Measurements from ENCODE around the gene ACTL6B.

Gene ACTL6B

DNA sequence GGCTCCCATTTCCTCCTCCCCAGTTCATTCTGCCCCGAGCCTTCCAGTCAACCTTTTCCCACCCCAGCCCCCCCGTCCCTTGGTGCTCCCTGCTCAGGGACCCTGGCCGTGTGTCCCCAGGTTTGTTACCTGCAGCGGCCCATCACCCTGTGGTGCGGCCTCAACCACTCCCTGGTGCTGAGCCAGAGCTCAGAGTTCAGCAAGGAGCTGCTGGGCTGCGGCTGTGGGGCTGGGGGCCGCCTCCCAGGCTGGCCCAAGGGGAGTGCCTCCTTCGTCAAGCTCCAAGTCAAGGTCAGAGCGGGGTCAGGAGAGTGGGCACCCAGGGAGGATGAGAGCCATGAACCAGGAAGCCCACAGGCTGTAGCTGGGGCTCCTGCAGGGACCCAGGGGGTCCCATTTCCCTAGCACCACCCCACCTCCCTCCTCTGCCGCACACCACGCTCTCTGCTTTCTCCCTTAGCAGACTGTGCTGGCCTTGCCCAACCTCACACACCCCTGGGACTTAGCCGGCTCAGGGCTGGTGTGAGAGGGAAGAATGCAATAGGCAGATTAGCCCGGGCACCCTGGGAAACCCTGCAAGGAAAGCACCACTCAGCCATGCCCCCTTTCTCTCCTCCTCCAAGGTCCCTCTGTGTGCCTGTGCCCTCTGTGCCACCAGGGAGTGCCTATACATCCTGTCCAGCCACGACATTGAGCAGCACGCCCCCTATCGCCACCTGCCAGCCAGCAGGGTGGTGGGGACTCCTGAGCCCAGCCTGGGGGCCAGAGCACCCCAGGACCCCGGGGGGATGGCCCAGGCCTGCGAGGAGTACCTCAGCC lies 56.1 kb downstream of the ACTL6B start:
- H3K4me3 ChIP-seq (ENCODE audit: control insufficient read depth, low read depth, low read length), result no peak overlapping the region
- no peak for TF ChIP-seq CTCF (IDR thresholded peaks at IDR 0.05; ENCODE audit: control insufficient read depth, insufficient read depth, low read depth, low read length, missing control alignments)
- DNase-seq (ENCODE audit: low read depth), result no peak

GRCh38 chr7:100598425-100598824 lies 57.8 kb downstream of the ACTL6B start:
- H3K4me3 ChIP-seq (ENCODE audit: control insufficient read depth, low read depth, low read length), result no peak overlapping the region
- no peak for DNase-seq (ENCODE audit: low read depth)
- no peak for TF ChIP-seq CTCF (IDR thresholded peaks at IDR 0.05; ENCODE audit: control insufficient read depth, insufficient read depth, low read depth, low read length, missing control alignments)

- TF ChIP-seq CTCF (IDR thresholded peaks at IDR 0.05; ENCODE audit: control insufficient read depth, insufficient read depth, low read depth, low read length, missing control alignments), result no peak
- no peak for DNase-seq (ENCODE audit: low read depth)
- no peak overlapping the region for H3K4me3 ChIP-seq (ENCODE audit: control insufficient read depth, low read depth, low read length)
Measured at GRCh38 chr7:100595188-100595587, 61.1 kb downstream of the ACTL6B start.
